Lower leg skin (tissue), 4 donors: ENCODE data around the gene CTNNA2. TPM values are rescaled to one million over a fixed set of nuclear protein-coding genes. Genes with fewer than 3 reads are reported as not detected.

Source experiments
- DNase-seq, 2 donors: peaks; one replicate each; pipeline ENCODE4 v3.0.0-alpha.2; 2019; ENCODE audit warnings: low spot score in 2 of 2
- H3K4me3 ChIP-seq: fragments of 200-600 bp; sonication (generic); 2 replicates; pipeline ENCODE4 v1.5.1; 2017; ENCODE audit warnings: mild to moderate bottlenecking, low read depth; ENCODE audit not compliant: poor library complexity, severe bottlenecking
- POLR2A ChIP-seq, 2 donors: fragments of 450-650 bp; IDR thresholded peaks; one replicate each; pipeline ENCODE4 v1.6.1; 2016 to 2017; ENCODE audit warnings: antibody characterized with exemption in 2 of 2, mild to moderate bottlenecking in 1 of 2, moderate library complexity in 1 of 2
- WGBS, 2 donors: methylation state at CpG; one replicate each; pipeline ENCODE4 v1.1.5; 2018; 5-methylcytosine and 5-hydroxymethylcytosine counted together
- intact Hi-C: fragments of 100-400 bp; cut with DNase I; formaldehyde crosslinking; loops from one replicate; pipeline ENCODE4 v1.15.0; 2023; ENCODE audit warnings: low total_unique reads
- total RNA-seq, 4 donors: library from RNA; depleted of rRNA; stranded (reverse); fragments of >200 nt; gene quantifications; one replicate each; pipeline ENCODE4 v1.1.0, GENCODE V29; 2016
- TF ChIP-seq, protein P1 (sequence below), 3 donors: fragments of 450-650 bp; IDR thresholded peaks; one replicate each; pipeline ENCODE4 v1.5.1; 2016; ENCODE audit warnings: antibody characterized with exemption in 3 of 3, mild to moderate bottlenecking in 3 of 3, moderate library complexity in 2 of 3

Gene CTNNA2
- total RNA-seq, 4 donors from 2014 or later, result not detected

DNA sequence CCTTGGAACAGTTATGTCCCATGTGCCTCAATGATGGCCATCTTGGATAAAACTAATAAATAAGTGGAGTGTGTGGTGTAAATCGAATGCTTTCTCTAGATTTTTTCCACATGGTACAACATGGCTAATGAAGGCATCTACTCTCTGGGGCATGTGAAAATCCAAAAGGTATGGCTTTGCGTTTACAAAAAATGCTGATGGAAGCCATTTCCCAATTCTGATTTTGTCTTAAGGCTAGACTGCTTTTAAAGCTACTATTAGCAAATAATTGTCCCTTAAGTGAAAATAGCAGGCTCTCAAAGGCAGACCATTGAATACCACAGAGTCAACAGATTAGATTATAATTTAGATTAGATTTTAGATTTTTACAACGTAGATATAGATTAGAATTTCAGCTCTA, 608.0 kb downstream of the CTNNA2 start:
- no peak for TF ChIP-seq POLR2A (IDR thresholded peaks at IDR 0.05)
- TF ChIP-seq, protein P1, sequence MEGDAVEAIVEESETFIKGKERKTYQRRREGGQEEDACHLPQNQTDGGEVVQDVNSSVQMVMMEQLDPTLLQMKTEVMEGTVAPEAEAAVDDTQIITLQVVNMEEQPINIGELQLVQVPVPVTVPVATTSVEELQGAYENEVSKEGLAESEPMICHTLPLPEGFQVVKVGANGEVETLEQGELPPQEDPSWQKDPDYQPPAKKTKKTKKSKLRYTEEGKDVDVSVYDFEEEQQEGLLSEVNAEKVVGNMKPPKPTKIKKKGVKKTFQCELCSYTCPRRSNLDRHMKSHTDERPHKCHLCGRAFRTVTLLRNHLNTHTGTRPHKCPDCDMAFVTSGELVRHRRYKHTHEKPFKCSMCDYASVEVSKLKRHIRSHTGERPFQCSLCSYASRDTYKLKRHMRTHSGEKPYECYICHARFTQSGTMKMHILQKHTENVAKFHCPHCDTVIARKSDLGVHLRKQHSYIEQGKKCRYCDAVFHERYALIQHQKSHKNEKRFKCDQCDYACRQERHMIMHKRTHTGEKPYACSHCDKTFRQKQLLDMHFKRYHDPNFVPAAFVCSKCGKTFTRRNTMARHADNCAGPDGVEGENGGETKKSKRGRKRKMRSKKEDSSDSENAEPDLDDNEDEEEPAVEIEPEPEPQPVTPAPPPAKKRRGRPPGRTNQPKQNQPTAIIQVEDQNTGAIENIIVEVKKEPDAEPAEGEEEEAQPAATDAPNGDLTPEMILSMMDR (IDR thresholded peaks at IDR 0.05), result no peak
- 84 to 87% methylated on average over 3 of the region's 3 CpGs for WGBS, 2 donors

DNA sequence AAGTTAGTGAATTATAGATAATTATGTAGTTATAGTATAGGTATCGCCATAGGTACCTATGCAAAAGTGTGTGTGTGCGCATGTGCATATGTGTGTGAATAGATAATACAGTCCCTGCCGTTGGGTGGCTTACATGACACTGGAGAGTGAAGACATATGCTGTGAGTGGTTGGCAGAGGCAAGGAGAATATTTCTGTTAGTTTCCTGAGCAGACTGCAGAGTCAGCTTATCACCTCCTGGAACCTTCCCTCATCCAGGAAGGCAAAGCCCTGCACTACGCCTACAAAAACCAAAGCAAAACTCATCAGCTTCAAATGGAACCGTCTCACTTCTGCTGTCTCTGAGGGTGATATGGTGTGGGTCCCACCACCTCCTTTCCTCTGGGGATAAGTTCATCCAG, 609.8 kb downstream of the CTNNA2 start:
- 85 to 88% methylated on average over 5 of the region's 5 CpGs for WGBS, 2 donors
- intact Hi-C loops, result no loop called here
- TF ChIP-seq POLR2A (IDR thresholded peaks at IDR 0.05), result no peak
- TF ChIP-seq, protein P1 (IDR thresholded peaks at IDR 0.05), result no peak
- no peak overlapping the region for H3K4me3 ChIP-seq
- no peak for DNase-seq

More for the DNA sequence above, 608.0 kb downstream of the CTNNA2 start:
- no peak for DNase-seq
- intact Hi-C loops, result no loop called here
- no peak overlapping the region for H3K4me3 ChIP-seq

DNA sequence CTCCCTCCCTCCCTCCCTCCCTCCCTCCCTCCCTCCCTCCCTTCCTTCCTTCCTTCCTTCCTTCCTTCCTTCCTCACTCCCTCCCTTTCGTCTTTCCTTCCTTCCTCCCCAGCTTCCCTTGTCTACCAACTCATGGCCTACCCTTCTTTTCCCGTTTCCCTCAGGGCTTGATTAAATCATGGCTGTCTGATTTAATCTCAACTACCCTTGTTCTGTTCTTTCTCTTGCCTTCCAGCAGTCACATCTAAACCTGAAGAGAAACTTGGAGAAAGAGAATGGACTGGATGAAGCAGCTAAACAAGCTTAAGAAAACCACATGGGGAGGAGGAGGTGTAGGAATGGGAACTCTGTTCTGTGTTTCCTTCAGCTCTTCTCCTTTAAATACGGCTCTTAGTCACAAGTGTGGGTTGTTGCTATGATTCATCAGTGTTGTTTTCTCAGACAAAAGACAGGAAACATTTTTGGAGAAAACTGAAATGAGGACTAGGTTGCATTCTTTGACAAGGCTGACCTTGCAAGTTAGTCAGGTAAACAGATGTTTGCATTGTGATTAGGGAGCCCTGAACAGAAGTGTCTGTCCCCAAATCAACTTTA, 613.8 kb downstream of the CTNNA2 start:
- DNase-seq, result no peak
- H3K4me3 ChIP-seq, result no peak overlapping the region
- TF ChIP-seq POLR2A (IDR thresholded peaks at IDR 0.05), result no peak
- TF ChIP-seq, protein P1 (IDR thresholded peaks at IDR 0.05), result no peak
- intact Hi-C loops, result no loop called here
- WGBS, 2 donors, result 32 to 38% methylated on average over 3 of the region's 3 CpGs

DNA sequence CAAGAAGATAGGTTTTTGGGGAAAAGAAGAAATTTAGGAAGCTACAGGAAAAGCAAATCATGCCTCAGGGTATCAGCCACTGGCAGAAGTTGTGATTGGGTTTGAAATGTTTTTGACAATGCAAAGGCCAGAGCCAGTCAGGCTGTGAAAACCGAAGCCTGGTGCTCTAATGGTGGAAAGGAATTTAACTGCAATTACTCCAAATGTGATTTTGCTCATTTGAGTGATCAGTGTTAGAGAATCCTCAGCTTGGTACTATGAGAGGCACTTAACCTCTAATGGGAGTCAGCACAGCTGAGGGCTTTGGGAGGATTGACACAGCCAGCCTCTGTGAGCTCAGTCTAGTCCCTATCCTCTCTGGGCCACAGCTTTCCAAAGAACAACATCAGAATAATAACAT, 615.2 kb downstream of the CTNNA2 start:
- TF ChIP-seq POLR2A (IDR thresholded peaks at IDR 0.05), result no peak
- TF ChIP-seq, protein P1 (IDR thresholded peaks at IDR 0.05), result no peak
- WGBS, 2 donors, result 39 to 64% methylated on average over 1 of the region's 1 CpG
- no peak for DNase-seq
- intact Hi-C loops, result no loop called here
- no peak overlapping the region for H3K4me3 ChIP-seq

DNA sequence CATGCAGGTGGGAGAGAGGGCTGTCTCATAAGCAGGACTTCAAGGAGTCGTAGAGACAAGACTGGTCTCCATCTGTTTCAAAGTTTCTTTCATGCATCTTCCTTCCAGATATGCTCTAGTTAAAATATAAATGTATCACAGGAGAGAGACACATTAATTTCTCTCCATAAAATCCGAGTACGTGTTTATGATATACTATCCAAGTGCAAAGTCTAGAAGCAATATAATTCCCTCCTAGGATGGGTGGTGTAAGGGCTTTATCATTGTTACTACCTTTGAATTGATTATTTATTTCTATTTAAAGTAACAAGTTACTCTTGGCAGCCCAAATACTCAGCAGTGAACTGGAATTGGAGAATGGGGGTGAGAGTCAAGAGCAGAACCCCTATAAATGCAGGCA, 619.4 kb downstream of the CTNNA2 start:
- intact Hi-C loops, result no loop called here
- 75 to 86% methylated on average over 3 of the region's 3 CpGs for WGBS, 2 donors
- no peak for DNase-seq
- H3K4me3 ChIP-seq, result no peak overlapping the region
- no peak for TF ChIP-seq POLR2A (IDR thresholded peaks at IDR 0.05)
- TF ChIP-seq, protein P1 (IDR thresholded peaks at IDR 0.05), result no peak

DNA sequence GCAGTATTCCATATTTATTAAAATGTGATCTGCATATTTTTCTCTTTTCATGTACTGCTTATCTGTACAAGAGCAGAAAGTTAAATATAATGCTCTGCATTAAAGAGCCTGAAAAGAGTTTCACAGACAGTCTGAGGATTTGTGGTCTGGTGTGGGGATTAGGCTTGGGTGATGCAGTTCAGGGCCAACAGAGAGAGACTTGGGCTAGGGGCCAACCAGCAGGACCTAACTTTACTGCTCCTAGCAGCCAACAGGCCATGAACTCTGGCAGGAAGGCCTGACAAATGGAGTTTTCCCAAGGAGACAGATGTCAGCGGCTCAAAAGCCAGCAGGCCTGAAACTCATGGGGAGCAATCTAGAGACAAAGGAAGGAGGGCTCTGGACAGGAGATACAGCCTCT, 622.1 kb downstream of the CTNNA2 start:
- DNase-seq, result no peak
- 69 to 88% methylated on average over 1 of the region's 1 CpG for WGBS, 2 donors
- H3K4me3 ChIP-seq, result no peak overlapping the region
- TF ChIP-seq POLR2A (IDR thresholded peaks at IDR 0.05), result no peak
- TF ChIP-seq, protein P1 (IDR thresholded peaks at IDR 0.05), result no peak
- intact Hi-C loops, result no loop called here
